ENCODE results near the gene NR3C2. TPM values are rescaled to one million over a fixed set of nuclear protein-coding genes. Genes with fewer than 3 reads are reported as not detected.
A peak's percentile ranks its signal among the peaks of the same experiment; 100 is the strongest.

Gene NR3C2
- total RNA-seq, 1 donor from 2014 or later: 2.7 TPM

DNA sequence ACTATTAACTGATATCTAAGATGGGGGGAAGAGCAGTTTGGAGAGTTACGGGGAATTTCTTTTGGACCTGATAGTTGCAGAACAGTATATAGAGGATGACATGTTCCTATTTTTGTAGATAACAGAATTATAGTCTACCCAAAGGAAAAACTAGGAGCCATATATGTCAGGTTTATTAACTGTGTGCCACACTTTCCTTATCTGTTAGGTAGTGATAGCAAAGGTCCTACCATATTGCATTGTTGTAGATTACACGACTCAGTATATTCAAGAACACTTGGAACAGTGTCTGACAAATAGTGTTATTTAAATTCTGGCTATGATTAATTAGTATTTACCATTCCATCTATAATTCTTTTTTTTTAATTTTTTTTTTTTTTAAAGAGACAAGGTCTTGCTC, 175.3 kb downstream of the NR3C2 start:
- Mint-ChIP-seq H3K9me3 (ENCODE audit: low read depth) (peaks cover 4% of the 10 kb centered on the region), H3K27me3 (no peaks in the 10 kb centered on the region), H3K27ac (peak overlapping the region; percentile 35), H3K4me3 (ENCODE audit: low read depth) (no peak overlapping the region), H3K36me3 (ENCODE audit: insufficient read depth) (peaks cover 1% of the 10 kb centered on the region), H3K4me1 (ENCODE audit: low read depth) (peaks cover 17% of the 10 kb centered on the region)
- TF ChIP-seq, protein P1, sequence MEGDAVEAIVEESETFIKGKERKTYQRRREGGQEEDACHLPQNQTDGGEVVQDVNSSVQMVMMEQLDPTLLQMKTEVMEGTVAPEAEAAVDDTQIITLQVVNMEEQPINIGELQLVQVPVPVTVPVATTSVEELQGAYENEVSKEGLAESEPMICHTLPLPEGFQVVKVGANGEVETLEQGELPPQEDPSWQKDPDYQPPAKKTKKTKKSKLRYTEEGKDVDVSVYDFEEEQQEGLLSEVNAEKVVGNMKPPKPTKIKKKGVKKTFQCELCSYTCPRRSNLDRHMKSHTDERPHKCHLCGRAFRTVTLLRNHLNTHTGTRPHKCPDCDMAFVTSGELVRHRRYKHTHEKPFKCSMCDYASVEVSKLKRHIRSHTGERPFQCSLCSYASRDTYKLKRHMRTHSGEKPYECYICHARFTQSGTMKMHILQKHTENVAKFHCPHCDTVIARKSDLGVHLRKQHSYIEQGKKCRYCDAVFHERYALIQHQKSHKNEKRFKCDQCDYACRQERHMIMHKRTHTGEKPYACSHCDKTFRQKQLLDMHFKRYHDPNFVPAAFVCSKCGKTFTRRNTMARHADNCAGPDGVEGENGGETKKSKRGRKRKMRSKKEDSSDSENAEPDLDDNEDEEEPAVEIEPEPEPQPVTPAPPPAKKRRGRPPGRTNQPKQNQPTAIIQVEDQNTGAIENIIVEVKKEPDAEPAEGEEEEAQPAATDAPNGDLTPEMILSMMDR (IDR thresholded peaks at IDR 0.05; ENCODE audit: unreplicated experiment): no peak
- no peak for DNase-seq (ENCODE audit: low spot score, unreplicated experiment)

DNA sequence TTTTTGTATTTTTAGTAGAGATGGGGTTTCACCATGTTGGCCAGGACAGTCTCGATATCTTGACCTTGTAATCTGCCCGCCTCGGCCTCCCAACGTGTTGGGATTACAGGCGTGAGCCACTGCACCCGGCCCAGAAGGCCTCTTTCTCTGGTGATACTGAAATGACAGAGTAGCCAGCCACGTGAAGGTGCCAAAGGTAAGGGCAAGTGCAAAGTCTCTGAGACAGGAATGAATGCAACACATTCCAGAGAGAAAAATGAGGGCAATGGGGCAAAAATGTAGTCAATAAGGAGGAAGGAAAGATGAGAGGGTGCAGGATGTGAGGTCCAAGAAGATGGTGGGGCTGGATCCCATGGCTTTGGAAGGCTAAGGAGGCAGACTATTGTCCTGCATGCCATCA, 176.0 kb downstream of the NR3C2 start:
- Mint-ChIP-seq H3K9me3 (ENCODE audit: low read depth) (peaks cover 5% of the 10 kb centered on the region), H3K27ac (peak overlapping the region; percentile 34), H3K27me3 (no peaks in the 10 kb centered on the region), H3K36me3 (ENCODE audit: insufficient read depth) (peaks cover 1% of the 10 kb centered on the region), H3K4me1 (ENCODE audit: low read depth) (peaks cover 17% of the 10 kb centered on the region), H3K4me3 (ENCODE audit: low read depth) (no peak overlapping the region)
- DNase-seq (ENCODE audit: low spot score, unreplicated experiment): no peak
- TF ChIP-seq, protein P1 (IDR thresholded peaks at IDR 0.05; ENCODE audit: unreplicated experiment): no peak

DNA sequence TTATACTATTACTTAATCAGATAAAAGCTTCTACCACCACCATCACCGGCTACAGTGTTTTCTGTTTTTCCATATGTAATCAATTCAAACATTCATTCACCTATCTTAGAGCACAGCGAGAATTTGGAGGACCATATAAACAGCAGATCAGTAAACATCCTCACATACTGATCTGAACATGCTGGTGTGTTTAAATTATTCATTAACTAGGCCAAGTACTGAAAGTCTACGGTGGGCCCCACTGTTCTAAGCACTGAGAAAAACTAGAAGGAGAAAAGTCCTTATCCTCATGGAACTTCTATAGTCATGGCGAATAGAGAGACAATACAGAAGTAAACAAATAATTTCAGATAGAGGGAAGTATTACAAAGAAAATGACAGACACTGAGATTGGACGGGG, 176.6 kb downstream of the NR3C2 start:
- Mint-ChIP-seq H3K4me3 (ENCODE audit: low read depth) (no peak overlapping the region), H3K27ac (no peak overlapping the region), H3K4me1 (ENCODE audit: low read depth) (peaks cover 17% of the 10 kb centered on the region), H3K9me3 (ENCODE audit: low read depth) (peaks cover 6% of the 10 kb centered on the region), H3K36me3 (ENCODE audit: insufficient read depth) (peaks cover 1% of the 10 kb centered on the region), H3K27me3 (no peaks in the 10 kb centered on the region)
- DNase-seq (ENCODE audit: low spot score, unreplicated experiment): no peak
- TF ChIP-seq, protein P1 (IDR thresholded peaks at IDR 0.05; ENCODE audit: unreplicated experiment): no peak

DNA sequence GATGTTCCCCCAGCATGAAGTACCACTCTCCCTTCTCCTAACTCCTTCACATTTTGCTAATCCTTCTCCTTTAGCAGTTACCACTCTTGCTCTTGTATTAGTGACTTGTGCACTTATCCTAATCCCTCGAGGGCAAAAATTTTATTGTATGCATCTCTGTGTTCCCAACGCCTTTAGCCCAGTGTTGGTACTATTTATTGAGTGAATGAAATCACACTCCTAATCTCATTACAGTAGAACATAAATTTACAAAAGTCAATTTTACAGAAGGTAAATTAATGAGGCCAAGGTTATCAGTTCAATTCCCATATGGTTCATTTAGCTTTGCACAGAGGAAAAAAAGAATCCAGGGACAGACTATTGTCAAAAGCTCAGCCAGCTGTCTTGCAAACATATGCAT, 178.4 kb downstream of the NR3C2 start:
- Mint-ChIP-seq H3K27ac (no peak overlapping the region), H3K4me3 (ENCODE audit: low read depth) (no peak overlapping the region), H3K4me1 (ENCODE audit: low read depth) (peaks cover 15% of the 10 kb centered on the region), H3K9me3 (ENCODE audit: low read depth) (peaks cover 4% of the 10 kb centered on the region), H3K27me3 (no peaks in the 10 kb centered on the region), H3K36me3 (ENCODE audit: insufficient read depth) (peaks cover 1% of the 10 kb centered on the region)
- TF ChIP-seq, protein P1 (IDR thresholded peaks at IDR 0.05; ENCODE audit: unreplicated experiment): no peak
- no peak for DNase-seq (ENCODE audit: low spot score, unreplicated experiment)

DNA sequence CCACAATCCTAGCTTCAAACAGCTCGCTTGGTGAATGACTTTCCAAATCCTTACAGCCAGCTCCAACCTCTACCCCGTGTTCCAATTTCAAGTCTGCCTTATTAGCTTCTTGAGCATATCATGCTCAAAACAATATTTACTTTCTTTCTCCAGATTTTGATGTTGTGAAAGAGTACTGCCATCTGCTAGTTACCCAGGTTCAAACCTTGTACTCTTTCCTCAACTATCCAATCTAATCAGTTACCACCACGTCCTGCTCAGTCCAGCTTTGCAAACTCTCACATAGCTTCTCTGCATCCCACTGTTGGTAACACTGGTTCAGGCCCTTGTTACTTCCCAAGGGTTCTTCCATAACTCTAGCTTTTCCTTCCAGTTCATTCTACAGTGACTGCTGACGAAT, 179.1 kb downstream of the NR3C2 start:
- peaks cover 1% of the 10 kb centered on the region for H3K36me3 Mint-ChIP-seq (ENCODE audit: insufficient read depth)
- no peak overlapping the region for H3K27ac Mint-ChIP-seq
- no peak overlapping the region for H3K4me3 Mint-ChIP-seq (ENCODE audit: low read depth)
- DNase-seq (ENCODE audit: low spot score, unreplicated experiment): no peak
- H3K9me3 Mint-ChIP-seq (ENCODE audit: low read depth): peaks cover 3% of the 10 kb centered on the region
- TF ChIP-seq, protein P1 (IDR thresholded peaks at IDR 0.05; ENCODE audit: unreplicated experiment): no peak
- H3K4me1 Mint-ChIP-seq (ENCODE audit: low read depth): peaks cover 13% of the 10 kb centered on the region
- H3K27me3 Mint-ChIP-seq: no peaks in the 10 kb centered on the region
